GM19193 (cell line): ENCODE measurements around the gene SST.

Source experiments
- POLR2A ChIP-seq: IDR thresholded peaks from 4 replicates; pipeline ENCODE4 v1.6.1; 2011; ENCODE audit not compliant: insufficient read depth, insufficient read length; ENCODE audit errors: extremely low read depth

Gene SST

GRCh38 chr3:187662848-187663409 lies 7.3 kb downstream of the SST start:
- no peak for TF ChIP-seq POLR2A

GRCh38 chr3:187661267-187661666 lies 8.9 kb downstream of the SST start:
- no peak for TF ChIP-seq POLR2A

GRCh38 chr3:187651282-187651681 lies 18.9 kb downstream of the SST start:
- no peak for TF ChIP-seq POLR2A

- TF ChIP-seq POLR2A, result no peak
Measured at GRCh38 chr3:187648177-187648576, 22.0 kb downstream of the SST start.

- no peak for TF ChIP-seq POLR2A
Measured at GRCh38 chr3:187646906-187647660, 23.1 kb downstream of the SST start.

- TF ChIP-seq POLR2A, result no peak
Measured at GRCh38 chr3:187642861-187643260, 27.3 kb downstream of the SST start.

- no peak for TF ChIP-seq POLR2A
Measured at GRCh38 chr3:187641320-187642016, 28.7 kb downstream of the SST start.

- no peak for TF ChIP-seq POLR2A
Measured at GRCh38 chr3:187640569-187641059, 29.6 kb downstream of the SST start.

- no peak for TF ChIP-seq POLR2A
Measured at GRCh38 chr3:187639927-187640568, 30.1 kb downstream of the SST start.

GRCh38 chr3:187636528-187636927 lies 33.7 kb downstream of the SST start:
- TF ChIP-seq POLR2A, result no peak

- TF ChIP-seq POLR2A, result no peak
Measured at GRCh38 chr3:187630404-187630803, 39.8 kb downstream of the SST start.

- no peak for TF ChIP-seq POLR2A
Measured at GRCh38 chr3:187629711-187630110, 40.5 kb downstream of the SST start.

GRCh38 chr3:187628169-187628568 lies 42.0 kb downstream of the SST start:
- TF ChIP-seq POLR2A, result no peak

GRCh38 chr3:187626581-187626980 lies 43.6 kb downstream of the SST start:
- no peak for TF ChIP-seq POLR2A

- TF ChIP-seq POLR2A, result no peak
Measured at GRCh38 chr3:187624588-187624987, 45.6 kb downstream of the SST start.

GRCh38 chr3:187623285-187623814 lies 46.8 kb downstream of the SST start:
- TF ChIP-seq POLR2A, result no peak

GRCh38 chr3:187621881-187622280 lies 48.3 kb downstream of the SST start:
- TF ChIP-seq POLR2A, result no peak
